ENCODE data around the gene LRCH2.

LRCH2 gene

DNA sequence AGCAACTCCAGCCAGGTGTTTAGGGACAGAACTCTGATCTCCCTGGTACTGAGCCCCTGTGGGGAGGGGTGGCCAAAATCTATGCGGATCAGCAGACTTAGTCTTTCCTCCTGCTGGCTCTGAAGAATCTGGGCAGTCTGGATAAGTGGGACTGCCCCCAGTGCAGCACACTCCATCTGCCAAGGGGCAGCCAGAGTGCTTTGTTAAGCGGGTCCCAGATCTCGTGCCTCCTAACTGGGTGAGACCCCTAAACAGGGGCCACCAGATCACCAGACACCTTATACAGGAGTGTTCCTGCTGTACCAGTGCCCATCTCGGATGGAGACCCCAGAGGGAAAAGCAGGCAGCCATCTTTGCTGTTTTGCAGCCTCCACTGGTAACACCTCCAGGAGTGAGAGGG is 135.0 kb downstream of the LRCH2 start:
- in situ Hi-C loops (cut with HindIII; ENCODE audit: low pct_ligation_motif_present, low pct_unique_long_range_greater_than_20kb, low sequenced_read_pairs) = no loop called here
- no peak for DNase-seq

DNA sequence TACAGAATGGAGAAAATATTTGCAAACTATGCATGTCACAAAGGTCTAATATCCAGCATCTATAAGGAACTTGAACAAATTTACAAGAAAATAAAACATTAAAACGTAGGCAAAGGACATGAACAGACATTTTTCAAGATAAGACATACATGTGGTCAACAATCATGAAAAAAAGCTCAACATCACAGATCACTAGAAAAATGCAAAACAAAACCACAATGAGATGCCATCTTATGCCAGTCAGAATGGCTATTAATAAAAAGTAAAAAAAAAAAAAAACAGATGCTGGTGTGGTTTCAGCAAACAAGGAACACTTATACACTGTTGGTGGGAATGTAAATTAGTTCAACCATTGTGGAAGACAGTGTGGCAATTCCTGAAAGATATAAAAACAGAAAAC is 140.7 kb downstream of the LRCH2 start:
- in situ Hi-C loops (cut with HindIII; ENCODE audit: low pct_ligation_motif_present, low pct_unique_long_range_greater_than_20kb, low sequenced_read_pairs) = no loop called here
- no peak for DNase-seq

GRCh38 chrX:115089419-115089818 is 144.5 kb downstream of the LRCH2 start:
- in situ Hi-C loops (cut with HindIII; ENCODE audit: low pct_ligation_motif_present, low pct_unique_long_range_greater_than_20kb, low sequenced_read_pairs) = no loop called here
- DNase-seq = no peak

GRCh38 chrX:115068896-115069295 is 165.0 kb downstream of the LRCH2 start:
- DNase-seq = no peak
- in situ Hi-C loops (cut with HindIII; ENCODE audit: low pct_ligation_motif_present, low pct_unique_long_range_greater_than_20kb, low sequenced_read_pairs) = no loop called here

DNA sequence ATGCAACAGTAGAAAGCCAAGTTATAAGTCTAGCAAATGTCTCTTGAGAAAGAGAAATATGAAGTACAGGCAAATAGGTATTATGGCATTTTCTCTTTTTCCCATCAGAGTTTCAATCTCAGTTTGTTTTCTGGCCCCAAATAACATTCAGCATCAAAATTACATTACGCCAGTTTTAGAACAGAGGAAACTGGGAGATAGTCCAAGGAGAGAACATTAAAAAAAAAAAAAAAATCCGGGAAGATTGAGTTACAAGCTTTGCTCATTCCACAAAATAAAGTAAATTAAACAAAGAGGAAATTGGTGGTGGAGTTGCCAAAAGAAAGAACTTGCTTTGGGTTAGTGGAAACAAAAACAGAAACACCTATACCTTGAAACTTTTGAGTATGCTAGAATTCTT is 166.1 kb downstream of the LRCH2 start:
- in situ Hi-C loops (cut with HindIII; ENCODE audit: low pct_ligation_motif_present, low pct_unique_long_range_greater_than_20kb, low sequenced_read_pairs) = no loop called here
- no peak for DNase-seq

- DNase-seq = no peak
- in situ Hi-C loops (cut with HindIII; ENCODE audit: low pct_ligation_motif_present, low pct_unique_long_range_greater_than_20kb, low sequenced_read_pairs) = no loop called here
Measured at GRCh38 chrX:115065304-115065703, 168.6 kb downstream of the LRCH2 start.
